Measurements from ENCODE around the gene GTF2IRD1. TPM values are rescaled to one million over a fixed set of nuclear protein-coding genes. Genes with fewer than 3 reads are reported as not detected.
A peak's percentile ranks its signal among the peaks of the same experiment; 100 is the strongest.

Gene GTF2IRD1
- total and polyA plus RNA-seq, 9 of the 15 experiments (the other 6 are each of a cell fraction or from before 2014, with no cell fraction given): 9.1 to 30.2 (median 14.0) TPM

DNA sequence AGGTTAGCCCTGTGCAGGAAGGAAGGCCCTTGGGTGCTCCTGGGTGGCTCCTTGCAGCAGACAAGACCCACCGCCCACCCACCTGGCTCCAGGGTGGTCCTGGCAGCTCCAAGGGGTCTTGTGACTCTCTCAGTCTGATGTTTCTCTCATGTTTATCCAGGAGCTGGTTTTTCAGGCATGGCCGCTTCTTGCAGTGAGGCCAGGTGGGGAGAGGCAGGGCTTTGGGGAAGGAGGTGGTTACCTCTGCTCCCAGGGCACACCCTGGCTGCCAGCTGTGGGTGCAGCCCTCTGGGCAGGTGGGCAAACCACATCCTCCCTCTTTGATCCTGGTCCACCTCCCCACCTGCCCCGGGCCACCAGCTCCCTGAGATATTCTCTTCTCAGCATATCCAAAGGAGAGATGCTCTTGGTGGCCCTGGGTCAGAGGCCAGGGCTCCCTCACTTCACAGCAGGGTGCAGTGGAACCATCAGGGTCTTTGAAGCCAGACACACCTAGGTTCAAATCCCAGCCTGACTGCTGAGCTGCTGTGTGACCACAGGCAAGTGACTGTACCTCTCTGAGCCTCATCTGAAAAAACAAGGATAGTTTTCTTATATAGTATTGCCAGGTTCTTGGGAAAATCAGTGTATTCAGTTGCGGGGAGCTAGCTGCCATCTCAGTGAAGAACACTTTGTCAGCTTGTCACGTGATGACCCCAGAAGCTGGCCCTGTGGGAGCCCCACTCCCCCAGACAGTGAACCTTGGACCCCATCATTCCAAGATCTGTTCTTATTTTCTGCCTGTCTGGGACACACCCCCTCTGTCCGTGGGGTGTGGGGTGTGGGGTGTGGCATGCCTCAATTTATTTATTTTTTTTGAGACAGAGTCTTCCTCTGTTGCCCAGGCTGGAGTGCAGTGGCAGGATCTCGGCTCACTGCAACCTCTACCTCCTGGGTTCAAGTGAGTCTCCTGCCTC is 11.5 kb downstream of the GTF2IRD1 start:
- H4K20me1 ChIP-seq (replicated peaks; ENCODE audit: control insufficient read depth, insufficient read depth, low read length): peaks cover 28% of the 10 kb centered on the region; the same call in 1 of the 2 replicates
- no peak overlapping the region for H3K4me2 ChIP-seq (ENCODE audit: insufficient read depth, low read length)
- H3K4me1 ChIP-seq (replicated peaks in 1 of 2; ENCODE audit: control insufficient read depth in 2 of 2, insufficient read depth in 2 of 2, low read length in 2 of 2): peaks cover 0 to 22% of the 10 kb centered on the region in 2 experiments; a peak in 2 of 5 replicates
- no peak for DNase-seq (ENCODE audit: extremely low read depth in 1 of 4, low spot score in 3 of 4)
- in situ Hi-C loops (cut with MboI): no loop called here
- no peaks in the 10 kb centered on the region for H3K9me3 ChIP-seq (replicated peaks; ENCODE audit: control insufficient read depth, insufficient read depth, low read depth, low read length)
- no peak for FAIRE-seq
- ChIA-PET CTCF (ENCODE audit: low intra/inter-chr PET ratio) (no interaction called here), POLR2A (interaction anchor here (0.7 to 1.2 kb wide), 2 partner anchors 19 to 24 kb away, joined by 3 read pairs; no protein-coding TSS in a partner anchor)
- no peaks in the 10 kb centered on the region for H3K9me1 ChIP-seq (ENCODE audit: control insufficient read depth, insufficient read depth, low read length)
- no peak overlapping the region for H2AFZ ChIP-seq (ENCODE audit: low read depth, low read length)
- no peak for ATAC-seq
- H3K27me3 ChIP-seq (ENCODE audit: control insufficient read depth in 2 of 2, insufficient read depth in 2 of 2, low read length in 2 of 2): no peaks in the 10 kb centered on the region
- no peak overlapping the region for H3K4me3 ChIP-seq
- no peak overlapping the region for H3K27ac ChIP-seq (ENCODE audit: extremely low read depth, low read depth, low read length)
- WGBS (ENCODE audit: insufficient coverage, low coverage, missing lambda C conversion rate): 73% methylated on average over 7 of the region's 7 CpGs
- peaks cover 18% of the 10 kb centered on the region; the same call in 2 of the 3 replicates for H3K79me2 ChIP-seq (ENCODE audit: control insufficient read depth, insufficient read depth, low read length)
- intact Hi-C loops (cut with micrococcal nuclease): no loop called here
- BruUV-seq (replicated peaks): no TSS peak
- H3K36me3 ChIP-seq (ENCODE audit: control insufficient read depth, insufficient read depth, low read length): peaks cover 7% of the 10 kb centered on the region; the same call in 1 of the 3 replicates
- TF ChIP-seq BCOR (IDR thresholded peaks at IDR 0.05) (0 out of 2 replicates have a peak, but pooled peaks have one; percentile 45), U2AF2 (optimal IDR thresholded peaks at IDR 0.05; ENCODE audit: low read depth, low read length) (no peak), ZFP36 (IDR thresholded peaks at IDR 0.05; ENCODE audit: low read depth, low read length, partially characterized antibody) (peak; percentile 83), ADNP (tag; IDR thresholded peaks at IDR 0.05) (peak; percentile 33; the same call in 1 of the 2 replicates), KDM1A (IDR thresholded peaks at IDR 0.05) (0 out of 4 replicates have a peak, but pooled peaks of 1 of the 2 experiments have one; percentile 21), RBM25 (IDR thresholded peaks at IDR 0.05; ENCODE audit: low read depth, low read length, severe bottlenecking) (peak; percentile 69)
- TF ChIP-seq, protein P1, sequence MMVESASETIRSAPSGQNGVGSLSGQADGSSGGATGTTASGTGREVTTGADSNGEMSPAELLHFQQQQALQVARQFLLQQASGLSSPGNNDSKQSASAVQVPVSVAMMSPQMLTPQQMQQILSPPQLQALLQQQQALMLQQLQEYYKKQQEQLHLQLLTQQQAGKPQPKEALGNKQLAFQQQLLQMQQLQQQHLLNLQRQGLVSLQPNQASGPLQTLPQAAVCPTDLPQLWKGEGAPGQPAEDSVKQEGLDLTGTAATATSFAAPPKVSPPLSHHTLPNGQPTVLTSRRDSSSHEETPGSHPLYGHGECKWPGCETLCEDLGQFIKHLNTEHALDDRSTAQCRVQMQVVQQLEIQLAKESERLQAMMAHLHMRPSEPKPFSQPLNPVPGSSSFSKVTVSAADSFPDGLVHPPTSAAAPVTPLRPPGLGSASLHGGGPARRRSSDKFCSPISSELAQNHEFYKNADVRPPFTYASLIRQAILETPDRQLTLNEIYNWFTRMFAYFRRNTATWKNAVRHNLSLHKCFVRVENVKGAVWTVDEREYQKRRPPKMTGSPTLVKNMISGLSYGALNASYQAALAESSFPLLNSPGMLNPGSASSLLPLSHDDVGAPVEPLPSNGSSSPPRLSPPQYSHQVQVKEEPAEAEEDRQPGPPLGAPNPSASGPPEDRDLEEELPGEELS (CRISPR knock-in tag; IDR thresholded peaks at IDR 0.05; ENCODE audit: borderline replicate concordance): no peak
- H3K9ac ChIP-seq (ENCODE audit: insufficient read depth in 1 of 2, low read depth in 2 of 2, low read length in 2 of 2): no peak overlapping the region
